HG03432 (cell line): ENCODE results near the gene CASQ2.
A peak's percentile ranks its signal among the peaks of the same experiment; 100 is the strongest.

Experiments
- ATAC-seq: cut with Tn5 transposase; IDR thresholded peaks from one replicate; pipeline ENCODE4 v1.9.1; 2021; ENCODE audit warnings: mild to moderate bottlenecking, moderate library complexity; ENCODE audit not compliant: unreplicated experiment

The CASQ2 gene

GRCh38 chr1:115768549-115768948 is at the start of gene CASQ2:
TSS of gene CASQ2 (minus strand) at chr1:115768714. CDS start at chr1:115768541, 173 bp downstream.
- no peak for ATAC-seq

DNA sequence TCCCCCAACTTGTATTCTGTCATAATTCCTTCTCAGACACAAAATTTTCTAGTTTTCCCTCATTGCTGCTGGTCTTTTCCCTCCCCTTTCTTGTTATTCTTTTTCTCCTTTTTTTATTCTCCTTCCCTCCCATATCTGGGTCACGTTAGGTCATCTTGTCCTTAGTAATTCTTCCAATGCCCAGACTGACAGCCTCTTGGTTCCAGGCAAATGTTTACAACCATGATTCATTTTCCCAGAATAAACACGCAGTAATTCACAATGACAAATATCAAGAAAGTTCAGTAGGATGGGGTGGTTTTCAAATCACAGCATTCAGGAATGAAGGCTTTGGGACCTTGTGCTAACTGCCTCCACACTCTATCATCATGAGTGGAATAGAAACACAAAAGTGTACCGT is 47.2 kb upstream of the CASQ2 start:
- ATAC-seq: no peak

GRCh38 chr1:115814685-115815398 is 46.3 kb upstream of the CASQ2 start:
- no peak for ATAC-seq

DNA sequence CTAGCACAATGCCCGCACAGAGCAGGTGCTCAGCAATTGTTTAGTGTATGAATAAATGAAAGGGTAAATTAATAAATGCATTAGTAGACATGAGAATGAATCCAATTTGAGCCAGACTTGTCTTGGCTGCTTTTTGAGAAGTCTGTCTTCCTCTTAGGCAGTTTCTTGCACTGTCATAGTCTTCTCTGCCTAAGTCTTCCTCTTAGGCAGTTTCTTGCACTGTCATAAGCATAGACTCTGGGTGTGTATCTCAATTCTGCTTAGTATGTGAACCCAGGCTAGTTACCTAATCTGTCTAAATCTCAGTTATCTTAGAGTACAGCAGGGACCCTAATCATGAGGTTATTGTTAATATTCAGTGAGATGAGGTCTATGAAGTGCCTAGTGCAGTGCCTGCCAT is 45.2 kb upstream of the CASQ2 start:
- no peak for ATAC-seq

DNA sequence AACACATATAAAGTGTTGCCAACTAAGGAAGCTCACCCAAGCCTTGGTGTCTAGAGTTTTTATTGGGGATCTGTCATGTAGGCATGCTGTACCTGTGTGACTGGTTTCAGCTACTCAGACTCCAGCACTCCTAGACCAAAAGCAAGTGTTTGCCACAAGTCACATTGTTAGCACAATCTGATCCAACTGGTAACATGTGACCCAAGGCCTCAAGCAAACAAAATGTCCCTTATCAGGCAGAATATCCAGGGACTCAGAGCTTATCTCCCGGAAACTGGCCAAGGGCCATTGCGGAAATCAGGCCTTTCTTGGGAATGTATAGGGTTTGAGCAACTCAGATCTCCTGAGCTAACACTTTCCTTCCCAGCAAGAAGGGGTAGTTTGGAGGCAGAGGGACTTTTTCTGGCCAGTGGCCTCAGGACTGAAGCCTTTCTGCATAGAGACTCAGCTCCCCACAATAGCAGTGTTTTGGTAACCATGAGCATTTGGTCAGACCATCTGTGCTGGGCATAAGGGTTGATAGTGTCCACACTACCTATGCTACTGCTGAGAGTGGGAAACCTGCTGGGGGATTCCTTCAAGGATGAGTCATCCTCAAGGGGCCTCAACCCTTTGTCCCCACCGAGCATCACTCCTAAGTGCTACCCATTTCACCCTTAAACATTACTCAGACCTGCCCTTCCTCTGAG is 42.8 kb upstream of the CASQ2 start:
- ATAC-seq: no peak

GRCh38 chr1:115810609-115811008 is 42.1 kb upstream of the CASQ2 start:
- ATAC-seq: no peak

- ATAC-seq: no peak
Observed at GRCh38 chr1:115809847-115810246, 41.3 kb upstream of the CASQ2 start.

- ATAC-seq: no peak
Observed at GRCh38 chr1:115809076-115809475, 40.6 kb upstream of the CASQ2 start.

- peak; percentile 65 for ATAC-seq
Observed at GRCh38 chr1:115807723-115808122, 39.2 kb upstream of the CASQ2 start.

DNA sequence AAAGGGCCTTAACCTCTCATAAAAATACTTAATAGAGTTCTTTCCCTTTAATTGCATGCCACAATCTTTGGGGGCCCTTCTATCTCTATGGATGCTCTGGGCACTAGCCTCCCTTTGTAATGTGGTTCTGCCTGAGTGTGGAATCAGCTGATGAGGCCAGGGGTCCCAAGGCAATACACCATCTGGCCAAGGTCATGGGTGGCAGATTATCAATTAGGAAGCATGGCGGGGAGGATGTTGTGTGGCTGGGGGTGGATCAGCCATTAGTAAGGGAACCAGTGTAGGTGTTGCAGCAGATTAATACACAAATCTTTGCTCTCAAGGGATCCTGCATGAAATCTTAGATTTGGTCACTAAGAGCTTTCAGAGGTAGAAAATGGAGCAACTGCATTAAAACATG is 37.1 kb upstream of the CASQ2 start:
- no peak for ATAC-seq

GRCh38 chr1:115802416-115802815 is 33.9 kb upstream of the CASQ2 start:
- no peak for ATAC-seq

DNA sequence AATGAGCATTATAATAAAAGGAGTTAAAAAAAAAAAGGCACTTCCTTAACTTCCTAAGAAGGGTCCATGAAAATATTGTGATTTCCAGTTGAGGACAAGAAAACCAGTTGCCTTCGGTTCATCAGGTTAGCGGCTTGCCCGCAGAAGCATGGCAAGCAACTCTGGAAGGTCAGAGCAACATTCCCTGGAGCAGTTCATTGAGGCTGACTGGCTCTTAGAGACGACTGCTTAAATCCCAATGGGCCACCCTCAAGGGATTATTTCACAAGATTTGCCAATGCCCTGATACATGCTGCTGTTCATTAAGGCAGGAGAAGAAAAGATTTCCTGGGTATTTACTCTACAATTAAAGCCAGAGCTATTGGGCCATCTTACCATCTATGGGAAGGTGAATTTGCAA is 29.0 kb upstream of the CASQ2 start:
- ATAC-seq: no peak

GRCh38 chr1:115796897-115797296 is 28.4 kb upstream of the CASQ2 start:
- no peak for ATAC-seq

- no peak for ATAC-seq
Observed at GRCh38 chr1:115796036-115796435, 27.5 kb upstream of the CASQ2 start.

- ATAC-seq: no peak
Observed at GRCh38 chr1:115794976-115795639, 26.6 kb upstream of the CASQ2 start.

GRCh38 chr1:115793162-115793561 is 24.6 kb upstream of the CASQ2 start:
- no peak for ATAC-seq

DNA sequence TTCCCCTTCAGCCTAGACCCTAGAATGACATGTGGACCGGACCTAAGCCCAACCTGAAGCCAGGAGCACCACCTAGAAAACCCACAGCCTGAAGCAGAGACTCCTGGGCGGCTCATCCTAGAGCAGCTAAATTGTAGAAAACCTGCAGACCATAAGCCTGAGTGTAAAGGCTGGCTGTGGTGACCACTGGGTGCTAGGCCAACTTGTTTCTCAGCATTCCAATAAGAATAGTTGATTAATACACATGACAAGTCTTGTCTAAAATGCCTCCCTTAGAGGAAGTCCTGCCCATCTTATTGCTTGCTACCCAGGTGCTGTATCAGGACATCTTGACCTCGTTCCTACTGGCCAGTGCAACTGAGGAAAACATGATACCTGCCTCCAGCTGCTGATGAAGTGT is 23.3 kb upstream of the CASQ2 start:
- no peak for ATAC-seq

GRCh38 chr1:115790846-115791245 is 22.3 kb upstream of the CASQ2 start:
- ATAC-seq: no peak

DNA sequence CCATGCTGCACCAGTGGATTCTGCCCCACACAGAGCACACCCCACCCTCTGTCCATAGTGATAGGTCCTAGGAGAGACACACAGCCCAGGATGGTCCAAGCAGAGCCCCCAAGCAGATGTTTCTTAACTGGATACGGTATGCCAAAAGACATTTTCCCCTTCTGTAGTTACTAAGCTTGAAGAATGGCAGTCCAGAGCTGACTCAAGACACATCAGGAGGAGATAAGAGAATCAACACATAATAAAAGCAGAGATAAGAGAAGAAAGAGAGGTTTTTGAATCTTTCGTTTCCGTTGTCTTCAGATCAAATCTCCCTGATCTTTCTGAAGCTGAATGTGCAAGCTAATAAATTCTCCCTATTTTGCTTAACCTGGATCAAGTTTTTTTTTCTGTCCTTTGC is 21.8 kb upstream of the CASQ2 start:
- no peak for ATAC-seq

GRCh38 chr1:115783311-115783710 is 14.8 kb upstream of the CASQ2 start:
- ATAC-seq: no peak

GRCh38 chr1:115782571-115783281 is 14.2 kb upstream of the CASQ2 start:
- ATAC-seq: no peak
